ENCODE measurements around the gene RBM47. TPM values are rescaled to one million over a fixed set of nuclear protein-coding genes. Genes with fewer than 3 reads are reported as not detected.
"Not testable (repeated sequence)": the region's sequence is repeated elsewhere in the genome, so short reads cannot be mapped to it uniquely, and the experiment has no call there.

The RBM47 gene
- total RNA-seq, 3 donors from 2014 or later: 0.87 to 1.9 (median 1.1) TPM

DNA sequence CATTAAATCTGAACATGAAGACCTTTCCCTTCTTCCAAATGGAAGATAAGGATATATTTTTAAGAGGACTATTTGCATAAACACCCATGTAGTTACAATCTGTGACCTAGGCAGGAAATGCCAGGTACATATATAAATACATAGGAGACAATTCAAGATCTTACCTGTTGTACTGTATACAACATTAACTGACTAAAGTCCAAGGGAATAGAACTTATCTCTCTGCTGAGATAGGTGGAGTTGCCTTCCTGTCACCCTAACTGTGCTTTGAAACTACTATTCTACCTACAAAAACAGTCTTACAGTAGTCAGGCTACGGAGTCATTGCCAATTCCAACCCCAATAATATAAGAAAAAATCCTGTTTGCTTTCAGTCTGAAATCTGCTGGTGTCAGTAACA lies 188.2 kb downstream of the RBM47 start:
- Mint-ChIP-seq H3K4me1 (ENCODE audit: low read depth) (peaks cover 18% of the 10 kb centered on the region), H3K27me3 (ENCODE audit: low read depth) (no peaks in the 10 kb centered on the region), H3K4me3 (no peak overlapping the region), H3K9me3 (no peaks in the 10 kb centered on the region), H3K36me3 (ENCODE audit: insufficient read depth) (no peaks in the 10 kb centered on the region)
- DNase-seq (no peak), ATAC-seq (no peak)

DNA sequence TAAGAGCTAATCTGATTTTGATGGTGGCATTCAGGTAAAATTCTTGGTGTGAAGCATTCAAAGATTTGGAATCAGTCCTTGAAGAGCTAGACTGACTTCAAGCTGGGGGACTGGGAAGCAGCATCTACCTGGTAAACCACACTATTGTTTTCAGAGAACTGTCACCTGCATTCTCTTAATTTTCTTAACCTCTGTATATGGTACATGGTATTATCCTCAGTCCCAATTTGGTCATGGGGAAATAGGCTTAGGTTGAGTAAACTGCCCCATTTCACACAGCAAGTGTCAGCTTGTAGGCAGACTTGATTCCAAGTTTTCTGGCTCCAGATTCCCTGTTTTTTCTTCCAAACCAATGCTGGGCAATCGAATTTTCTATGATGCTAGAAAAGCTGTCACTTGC lies 190.1 kb downstream of the RBM47 start:
- DNase-seq (no peak), ATAC-seq (no peak)
- H3K36me3 Mint-ChIP-seq (ENCODE audit: insufficient read depth): no peaks in the 10 kb centered on the region
- H3K4me3 Mint-ChIP-seq: no peak overlapping the region
- H3K4me1 Mint-ChIP-seq (ENCODE audit: low read depth): peaks cover 18% of the 10 kb centered on the region
- no peaks in the 10 kb centered on the region for H3K9me3 Mint-ChIP-seq
- H3K27me3 Mint-ChIP-seq (ENCODE audit: low read depth): no peaks in the 10 kb centered on the region

DNA sequence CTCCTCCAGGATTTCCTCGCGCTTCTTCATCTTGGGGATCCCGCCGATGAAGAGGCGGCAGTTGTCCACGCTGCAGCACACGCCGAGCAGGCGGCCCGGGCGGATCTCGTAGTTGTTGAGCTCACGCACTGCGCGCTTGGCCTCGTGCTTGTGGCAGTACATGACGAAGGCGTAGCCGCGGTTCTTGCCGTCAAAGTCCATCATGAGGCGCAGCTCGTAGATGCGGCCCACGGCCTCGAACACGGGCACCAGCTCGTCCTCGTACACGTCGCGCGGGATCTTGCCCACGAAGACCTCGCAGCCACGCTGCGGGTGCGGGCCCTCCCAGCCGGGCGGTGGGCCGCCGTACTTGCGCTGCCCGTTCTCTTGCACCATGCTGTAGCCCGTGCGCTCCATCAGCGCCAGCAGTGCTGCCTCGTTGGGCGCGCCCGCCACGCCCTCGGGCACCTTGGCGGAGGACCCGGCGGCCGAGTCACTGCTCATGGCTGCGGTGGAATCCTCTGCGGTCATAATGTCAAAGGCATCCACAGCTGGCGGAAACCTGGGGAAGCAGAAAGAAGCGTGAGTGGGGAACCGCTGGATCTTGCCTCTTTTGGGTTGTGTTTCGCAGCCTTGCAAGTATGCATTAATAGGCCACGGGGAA lies 191.2 kb downstream of the RBM47 start:
- Mint-ChIP-seq H3K27me3 (ENCODE audit: low read depth) (no peaks in the 10 kb centered on the region), H3K9me3 (no peaks in the 10 kb centered on the region), H3K36me3 (ENCODE audit: insufficient read depth) (no peaks in the 10 kb centered on the region), H3K4me3 (no peak overlapping the region), H3K4me1 (ENCODE audit: low read depth) (peaks cover 27% of the 10 kb centered on the region)
- DNase-seq (no peak), ATAC-seq (no peak)

DNA sequence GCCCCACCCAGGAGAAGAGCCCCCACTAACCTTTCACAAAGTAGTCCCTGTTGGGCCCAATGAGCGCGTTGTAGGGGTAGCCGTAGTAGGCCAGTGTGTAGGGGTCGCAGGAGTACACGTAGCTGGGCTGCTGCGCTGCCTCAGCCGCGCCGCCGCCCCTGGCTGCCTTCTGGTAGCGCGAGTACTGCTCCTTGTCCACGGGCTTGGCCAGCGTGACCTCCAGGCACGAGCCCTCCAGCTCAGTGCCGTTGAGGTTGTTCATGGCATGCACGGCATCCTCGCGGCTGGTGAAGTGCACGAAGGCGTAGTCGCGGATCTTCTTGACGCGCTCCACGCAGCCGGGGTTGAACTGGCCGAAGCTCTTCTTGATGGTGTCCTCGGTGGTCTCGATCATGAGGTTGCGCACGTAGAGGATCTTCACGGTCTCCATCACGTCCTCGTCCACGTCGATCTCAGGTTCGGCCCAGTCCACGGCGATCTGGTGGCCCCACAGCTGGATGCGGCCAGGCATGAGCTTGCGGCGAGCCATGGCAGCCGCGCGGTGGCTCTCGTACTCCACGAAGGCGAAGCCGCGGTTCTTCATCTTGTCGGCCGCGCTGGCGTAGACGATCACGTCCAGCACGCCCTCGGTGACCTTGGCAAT lies 191.8 kb downstream of the RBM47 start:
- no peaks in the 10 kb centered on the region for H3K9me3 Mint-ChIP-seq
- peaks cover 32% of the 10 kb centered on the region for H3K4me1 Mint-ChIP-seq (ENCODE audit: low read depth)
- ATAC-seq (no peak), DNase-seq (no peak)
- no peaks in the 10 kb centered on the region for H3K27me3 Mint-ChIP-seq (ENCODE audit: low read depth)
- no peaks in the 10 kb centered on the region for H3K36me3 Mint-ChIP-seq (ENCODE audit: insufficient read depth)
- no peak overlapping the region for H3K4me3 Mint-ChIP-seq

DNA sequence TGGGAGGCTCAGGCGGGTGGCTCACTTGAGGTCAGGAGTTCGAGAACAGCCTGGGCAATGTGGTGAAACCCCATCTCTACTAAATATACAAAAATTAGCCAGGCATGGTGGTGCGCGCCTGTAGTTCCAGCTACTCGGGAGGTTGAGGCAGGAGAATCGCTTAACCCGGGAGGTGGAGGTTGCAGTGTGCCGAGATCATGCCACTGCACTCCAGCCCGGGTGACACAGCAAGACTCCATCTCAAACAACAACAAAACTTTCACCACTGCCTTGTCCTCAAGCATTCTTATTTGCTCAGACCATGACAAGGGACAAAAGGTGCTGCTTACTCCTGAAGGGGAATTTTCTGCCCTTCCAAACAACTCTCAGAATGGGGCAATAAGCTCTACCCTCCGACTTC lies 194.4 kb downstream of the RBM47 start:
- not testable (repeated sequence) for H3K4me3 Mint-ChIP-seq; H3K36me3 Mint-ChIP-seq (ENCODE audit: insufficient read depth); H3K27me3 Mint-ChIP-seq (ENCODE audit: low read depth); DNase-seq; ATAC-seq; H3K9me3 Mint-ChIP-seq
- peaks cover 35% of the 10 kb centered on the region for H3K4me1 Mint-ChIP-seq (ENCODE audit: low read depth)

DNA sequence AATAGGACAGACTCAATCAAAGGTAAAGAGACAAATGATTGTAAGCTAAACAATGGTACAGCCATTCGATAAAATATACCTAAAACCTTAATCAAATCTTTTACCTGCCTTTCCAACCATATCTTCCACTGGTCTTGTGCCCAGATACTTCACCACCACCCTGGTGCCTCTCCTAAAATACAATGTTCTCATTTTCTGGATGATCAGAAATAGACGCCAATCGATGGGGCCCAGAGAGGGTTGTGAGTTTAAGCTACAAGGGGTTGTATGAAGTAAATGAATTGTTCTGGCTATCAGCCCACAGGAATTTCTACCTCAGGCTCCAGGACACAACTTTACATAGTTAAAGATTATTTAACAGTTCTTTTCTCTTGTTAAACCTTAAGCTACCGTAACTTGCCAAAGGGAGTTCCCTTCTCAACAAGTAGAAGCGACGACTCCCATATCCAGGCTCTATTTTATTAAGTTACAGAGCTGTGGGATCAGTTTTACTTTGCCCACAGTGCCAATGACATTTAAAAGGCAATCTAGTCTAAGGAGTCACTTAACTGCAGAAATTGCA lies 195.5 kb downstream of the RBM47 start:
- Mint-ChIP-seq H3K4me1 (ENCODE audit: low read depth) (peaks cover 28% of the 10 kb centered on the region), H3K9me3 (no peaks in the 10 kb centered on the region), H3K27me3 (ENCODE audit: low read depth) (no peaks in the 10 kb centered on the region), H3K36me3 (ENCODE audit: insufficient read depth) (no peaks in the 10 kb centered on the region), H3K4me3 (no peak overlapping the region)
- no peak for DNase-seq
- ATAC-seq: no peak

DNA sequence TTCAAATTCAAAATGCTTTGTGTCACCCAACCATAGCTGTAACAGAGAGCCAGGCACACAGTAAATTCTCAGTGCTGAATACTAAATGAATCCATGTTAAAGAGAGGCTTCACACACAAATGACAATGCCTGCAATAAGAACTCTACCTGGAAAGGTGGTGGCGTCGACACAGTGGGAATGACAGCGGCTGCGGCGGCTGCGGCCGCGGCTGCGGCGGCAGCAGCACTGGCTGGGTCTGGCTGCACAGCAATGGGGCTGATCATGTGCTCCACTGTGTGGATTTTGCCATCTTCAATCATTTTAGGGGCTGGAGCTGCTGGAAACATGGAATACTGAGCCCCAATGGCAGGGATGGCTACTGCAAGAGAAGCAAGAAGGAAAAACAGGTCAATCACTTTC lies 197.2 kb downstream of the RBM47 start:
- Mint-ChIP-seq H3K27me3 (ENCODE audit: low read depth) (no peaks in the 10 kb centered on the region), H3K4me3 (no peak overlapping the region), H3K4me1 (ENCODE audit: low read depth) (peaks cover 23% of the 10 kb centered on the region)

DNA sequence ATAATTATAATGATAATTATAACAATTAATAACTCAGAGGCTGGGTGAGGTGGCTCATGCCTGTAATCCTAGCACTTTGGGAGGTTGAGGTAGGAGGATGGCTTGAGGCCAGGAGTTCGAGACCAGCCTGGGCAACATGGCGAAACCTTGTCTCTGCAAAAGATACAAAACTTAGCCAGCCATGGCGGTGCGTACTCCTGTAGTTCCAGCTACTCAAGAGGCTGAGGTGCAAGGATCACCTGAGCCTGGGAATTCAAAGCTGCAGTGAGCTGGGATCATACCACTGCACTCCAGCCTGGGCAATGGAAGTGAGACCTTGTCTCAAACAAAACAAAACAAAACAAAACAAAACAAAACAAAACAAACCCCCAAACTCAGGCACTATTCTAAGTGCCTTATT lies 201.8 kb downstream of the RBM47 start:
- not testable (repeated sequence) for ATAC-seq; H3K36me3 Mint-ChIP-seq (ENCODE audit: insufficient read depth); H3K27me3 Mint-ChIP-seq (ENCODE audit: low read depth); H3K9me3 Mint-ChIP-seq; DNase-seq; H3K4me3 Mint-ChIP-seq
- H3K4me1 Mint-ChIP-seq (ENCODE audit: low read depth): peaks cover 11% of the 10 kb centered on the region

More for the DNA sequence above, 197.2 kb downstream of the RBM47 start:
- Mint-ChIP-seq H3K36me3 (ENCODE audit: insufficient read depth) (no peaks in the 10 kb centered on the region), H3K9me3 (no peaks in the 10 kb centered on the region)
- ATAC-seq (no peak), DNase-seq (no peak)

DNA sequence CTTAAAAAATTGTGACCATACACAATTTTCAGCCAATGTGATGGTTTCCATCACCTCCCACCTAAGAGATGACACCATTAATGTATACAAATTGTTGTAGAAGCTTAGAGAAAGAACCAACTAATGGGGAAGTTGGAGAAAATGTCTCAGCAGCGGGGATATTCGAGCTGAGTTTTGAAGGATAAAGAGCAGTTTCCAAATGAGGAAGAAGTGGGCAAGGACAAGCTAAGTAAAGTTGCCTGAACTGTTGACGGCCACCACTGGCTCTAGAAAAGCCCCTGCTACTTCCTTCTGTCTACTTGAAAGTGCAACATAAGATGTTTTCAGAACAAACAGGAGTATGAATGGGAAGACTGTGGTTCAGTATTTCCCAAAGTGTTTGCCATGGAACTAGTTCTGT lies 202.5 kb downstream of the RBM47 start:
- H3K27me3 Mint-ChIP-seq (ENCODE audit: low read depth): peaks cover 2% of the 10 kb centered on the region
- peaks cover 7% of the 10 kb centered on the region for H3K4me1 Mint-ChIP-seq (ENCODE audit: low read depth)
- H3K4me3 Mint-ChIP-seq: no peak overlapping the region
- DNase-seq (no peak), ATAC-seq (no peak)
- no peaks in the 10 kb centered on the region for H3K9me3 Mint-ChIP-seq
- peaks cover 1% of the 10 kb centered on the region for H3K36me3 Mint-ChIP-seq (ENCODE audit: insufficient read depth)

DNA sequence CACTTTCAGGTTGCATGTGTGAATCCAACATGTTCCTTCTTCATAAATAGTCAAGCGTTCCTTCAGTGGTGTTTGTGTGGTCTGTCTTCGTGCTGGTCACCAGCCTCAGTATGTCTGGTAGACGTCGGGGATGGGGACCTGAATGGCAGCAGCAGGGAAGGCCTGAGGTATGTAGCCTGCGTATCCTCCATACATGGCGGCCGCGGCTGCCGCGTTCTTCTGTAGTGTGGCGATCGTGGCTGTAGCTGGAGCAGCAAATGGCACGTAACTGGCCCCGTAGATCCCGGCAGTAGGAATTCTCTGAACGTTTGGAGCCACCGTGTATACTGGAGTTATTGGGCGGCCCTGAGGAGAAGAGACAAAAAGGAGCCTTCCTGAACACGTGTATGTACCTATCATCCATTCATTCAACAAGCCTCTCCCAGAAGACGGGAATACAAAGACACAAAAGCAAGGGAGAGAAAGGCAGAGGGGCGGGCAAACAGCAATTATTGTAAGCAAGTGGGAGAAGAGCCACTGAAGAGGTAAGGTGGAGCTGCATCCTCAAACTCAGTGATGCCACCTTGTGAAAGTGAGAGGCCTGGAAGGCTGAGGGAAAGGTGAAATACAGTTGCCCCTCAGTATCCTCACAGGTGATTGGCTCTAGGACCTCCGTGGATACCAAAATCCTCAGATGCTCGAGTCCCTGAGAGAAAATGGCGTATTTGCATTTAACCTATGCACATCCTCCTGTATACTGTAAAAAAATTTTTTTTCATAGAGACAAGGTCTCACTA lies 203.7 kb downstream of the RBM47 start:
- Mint-ChIP-seq H3K36me3 (ENCODE audit: insufficient read depth) (peaks cover 1% of the 10 kb centered on the region), H3K27me3 (ENCODE audit: low read depth) (peaks cover 2% of the 10 kb centered on the region), H3K4me1 (ENCODE audit: low read depth) (peaks cover 3% of the 10 kb centered on the region), H3K9me3 (no peaks in the 10 kb centered on the region), H3K4me3 (no peak overlapping the region)
- ATAC-seq: no peak
- DNase-seq: no peak

DNA sequence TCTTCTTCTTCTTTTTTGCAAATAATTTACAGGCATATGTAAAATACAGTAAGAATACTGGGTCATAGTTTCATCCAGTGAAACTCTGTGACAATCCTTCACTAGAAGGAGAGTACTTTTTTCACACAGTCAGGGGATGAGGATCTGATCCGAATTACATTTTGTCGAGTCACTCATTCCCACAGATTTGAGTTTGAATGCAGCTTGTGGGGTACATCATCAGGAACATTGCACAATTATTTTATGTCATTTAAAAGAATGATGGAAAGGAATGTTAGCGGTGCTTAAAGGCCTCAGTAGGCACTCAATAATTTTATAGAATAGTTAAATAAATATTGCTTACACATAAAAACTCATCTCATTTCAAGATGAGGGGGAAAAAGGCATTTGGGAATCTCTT lies 205.9 kb downstream of the RBM47 start:
- ATAC-seq (no peak), DNase-seq (no peak)
- H3K9me3 Mint-ChIP-seq: peaks cover 2% of the 10 kb centered on the region
- peaks cover 3% of the 10 kb centered on the region for H3K4me1 Mint-ChIP-seq (ENCODE audit: low read depth)
- peaks cover 2% of the 10 kb centered on the region for H3K27me3 Mint-ChIP-seq (ENCODE audit: low read depth)
- H3K4me3 Mint-ChIP-seq: no peak overlapping the region
- H3K36me3 Mint-ChIP-seq (ENCODE audit: insufficient read depth): peaks cover 1% of the 10 kb centered on the region

DNA sequence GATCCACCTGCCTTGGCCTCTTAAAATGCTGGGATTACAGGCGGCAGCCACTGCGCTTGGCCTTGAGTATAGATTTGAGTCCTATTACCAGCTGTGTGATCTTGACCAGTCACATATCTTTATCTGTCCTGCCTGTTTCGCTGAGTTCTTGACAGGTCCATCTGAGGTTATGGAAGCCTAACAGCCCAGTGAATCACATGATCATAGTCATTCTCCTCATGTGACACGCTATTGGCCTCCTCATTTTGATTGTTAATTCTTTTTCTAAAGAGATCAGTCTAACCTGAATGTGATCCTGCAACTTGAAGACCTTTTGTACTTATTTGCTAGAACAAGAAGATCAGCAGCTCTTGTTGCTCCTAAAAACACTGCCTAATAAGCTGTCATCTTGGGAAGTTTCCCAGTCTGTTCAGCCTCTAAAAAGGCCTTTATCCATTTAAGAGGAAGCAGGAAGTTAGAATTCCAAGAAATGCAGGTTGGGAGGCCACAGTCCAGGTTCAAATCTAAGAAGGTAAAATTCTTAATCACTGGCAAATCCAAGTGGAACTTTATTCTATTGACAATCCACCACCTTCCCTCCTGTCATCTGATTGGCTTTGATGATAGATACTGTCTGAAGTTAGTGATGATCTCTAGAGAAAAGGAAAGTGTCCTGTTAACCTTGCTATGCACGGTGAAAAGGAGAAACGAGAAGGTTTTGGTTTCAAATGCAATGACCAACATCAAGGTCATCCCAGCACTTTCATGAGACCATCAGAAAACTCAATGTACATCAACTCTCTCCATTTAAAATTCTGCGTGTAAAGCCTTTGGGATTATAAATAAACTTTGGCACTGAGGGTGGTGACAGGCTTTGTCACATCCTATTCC lies 207.6 kb downstream of the RBM47 start:
- H3K4me3 Mint-ChIP-seq: no peak overlapping the region
- ATAC-seq (no peak), DNase-seq (no peak)
- H3K27me3 Mint-ChIP-seq (ENCODE audit: low read depth): peaks cover 2% of the 10 kb centered on the region
- H3K36me3 Mint-ChIP-seq (ENCODE audit: insufficient read depth): peaks cover 1% of the 10 kb centered on the region
- H3K9me3 Mint-ChIP-seq: peaks cover 4% of the 10 kb centered on the region
- H3K4me1 Mint-ChIP-seq (ENCODE audit: low read depth): peaks cover 3% of the 10 kb centered on the region

DNA sequence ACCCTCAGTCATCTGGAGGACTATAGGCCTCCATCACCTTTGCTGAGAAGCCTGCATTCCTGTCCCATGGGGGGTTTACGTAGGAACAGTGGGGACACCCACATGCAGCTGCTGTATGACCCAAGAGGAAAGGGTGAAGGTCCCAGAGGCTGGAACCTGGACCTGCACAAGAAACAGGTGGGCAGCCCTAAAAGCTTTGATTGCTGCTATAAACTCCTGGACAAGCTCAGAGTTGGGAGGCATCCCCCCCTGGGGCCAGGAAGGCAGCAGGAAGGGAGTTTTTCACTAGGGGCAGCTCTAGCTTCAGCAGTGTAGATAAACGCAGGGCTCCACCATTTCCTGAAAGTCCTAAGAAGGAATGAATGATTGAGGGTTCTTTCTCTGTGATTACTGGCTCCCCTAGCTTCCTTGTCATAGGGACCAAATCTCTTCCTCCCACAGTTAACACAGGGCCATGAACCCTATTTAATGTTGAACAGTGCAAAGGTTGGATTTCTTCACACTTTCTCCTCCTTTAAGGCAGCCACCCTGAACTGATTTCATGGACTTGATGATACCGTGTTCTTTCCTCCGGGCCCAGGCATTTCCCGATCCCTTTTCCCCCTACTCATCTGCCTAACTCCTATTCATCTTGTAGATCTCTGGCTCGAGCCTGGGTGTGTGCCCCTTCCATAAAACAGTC lies 210.3 kb downstream of the RBM47 start:
- H3K36me3 Mint-ChIP-seq (ENCODE audit: insufficient read depth): peaks cover 1% of the 10 kb centered on the region
- no peaks in the 10 kb centered on the region for H3K4me1 Mint-ChIP-seq (ENCODE audit: low read depth)
- ATAC-seq (no peak), DNase-seq (no peak)
- no peak overlapping the region for H3K4me3 Mint-ChIP-seq
- no peaks in the 10 kb centered on the region for H3K27me3 Mint-ChIP-seq (ENCODE audit: low read depth)
- H3K9me3 Mint-ChIP-seq: peaks cover 4% of the 10 kb centered on the region
